Measurements from ENCODE around the gene LIN9.

GRCh38 chr1:226248091-226248490 is 60.9 kb downstream of the LIN9 start:
- no peak for TF ChIP-seq CTCF (IDR thresholded peaks at IDR 0.05)
- no peak for TF ChIP-seq POLR2A (IDR thresholded peaks at IDR 0.05)
